A549 (cell line): Measurements from ENCODE around the gene PLK5. TPM values are rescaled to one million over a fixed set of nuclear protein-coding genes. Genes with fewer than 3 reads are reported as not detected.
"Not testable (repeated sequence)": the region's sequence is repeated elsewhere in the genome, so short reads cannot be mapped to it uniquely, and the experiment has no call there.

ENCODE experiments used
- ATAC-seq, 2 experiments: fragments of 200-7000 bp in 1 of 2; fragments of >200 bp in 1 of 2; cut with Nextera tagmentation in 1 of 2; cut with Tn5 transposase in 1 of 2; 3 replicates each; pipeline versions ENCODE4 v1.8.0 to v1.9.1; 2018 to 2020; ENCODE audit warnings: mild to moderate bottlenecking in 1 of 2, moderate library complexity in 1 of 2
- CTCF ChIA-PET: fragments of 300-600 bp; sonication (Branson Sonifier 250); formaldehyde crosslinking; extraction: SDS; loops from one replicate; lab custom pipeline; 2021; ENCODE audit warnings: antibody characterized with exemption, inconsistent platforms; lab: Yijun Ruan, JAX
- POLR2A ChIA-PET: fragments of 350-600 bp; formaldehyde crosslinking; extraction: SDS; loops from one replicate; lab custom pipeline; 2021; ENCODE audit warnings: antibody characterized with exemption, inconsistent platforms; lab: Yijun Ruan, JAX
- DNase-seq, 2 experiments: peaks; one replicate each; pipeline versions ENCODE4 v3.0.0 to v3.0.0-alpha.2; 2011 to 2016; ENCODE audit warnings: low read depth in 1 of 2, low spot score in 1 of 2
- FAIRE-seq: peaks from 2 replicates; lab custom pipeline; 2011; peaks lifted over from hg19 to GRCh38; lab: Jason Lieb, UNC
- H3K27ac ChIP-seq, 2 experiments: fragments of >200 bp; sonication (Bioruptor Twin); formaldehyde crosslinking; 3 replicates each; pipeline ENCODE4 v1.5.1; 2016 to 2017
- H3K4me1 ChIP-seq: fragments of >200 bp; sonication (Bioruptor Twin); formaldehyde crosslinking; 3 replicates; pipeline ENCODE4 v1.6.1; 2016
- H3K4me2 ChIP-seq: fragments of >200 bp; sonication (Bioruptor Twin); formaldehyde crosslinking; 3 replicates; pipeline ENCODE4 v1.6.1; 2016
- H3K4me3 ChIP-seq: fragments of >200 bp; sonication (Bioruptor Twin); formaldehyde crosslinking; 3 replicates; pipeline ENCODE4 v1.5.1; 2016
- H3K9me3 ChIP-seq: fragments of >200 bp; sonication (Bioruptor Twin); formaldehyde crosslinking; 3 replicates; pipeline ENCODE4 v1.6.1; 2016
- CBX2 ChIP-seq: fragments of 200-600 bp; sonication (generic); IDR thresholded peaks from 2 replicates; pipeline ENCODE4 v1.6.1; 2016; ENCODE audit warnings: low read depth, mild to moderate bottlenecking, borderline replicate concordance
- EHF ChIP-seq: fragments of 250-450 bp; sonication (Bioruptor Pico); IDR thresholded peaks from 2 replicates; pipeline ENCODE4 v1.5.0; 2020; ENCODE audit warnings: mild to moderate bottlenecking
- HOXB5 ChIP-seq: fragments of 250-450 bp; sonication (Bioruptor Pico); IDR thresholded peaks from 2 replicates; pipeline ENCODE4 v1.5.0; 2020; ENCODE audit warnings: mild to moderate bottlenecking, moderate library complexity
- JUN ChIP-seq, 2 experiments: fragments of >200 bp; sonication (Bioruptor Twin); formaldehyde crosslinking; IDR thresholded peaks; 2 replicates in 1 of 2; 3 replicates in 1 of 2; pipeline ENCODE4 v1.6.1; 2016 to 2017
- MYC ChIP-seq: IDR thresholded peaks from 2 replicates; pipeline ENCODE4 v1.6.1; 2012; ENCODE audit warnings: mild to moderate bottlenecking, inconsistent platforms, low read length, improper control_type of control experiment, borderline replicate concordance
- NPAS2 ChIP-seq: fragments of 250-450 bp; sonication (Bioruptor Pico); IDR thresholded peaks from 2 replicates; pipeline ENCODE4 v1.8.0; 2022; ENCODE audit warnings: mild to moderate bottlenecking, moderate library complexity, borderline replicate concordance
- RAD21 ChIP-seq, 2 experiments: fragments of >200 bp in 1 of 2; sonication (Bioruptor Twin) in 1 of 2; formaldehyde crosslinking in 1 of 2; IDR thresholded peaks in 1 of 2; conservative IDR thresholded peaks in 1 of 2; 2 replicates in 1 of 2; 3 replicates in 1 of 2; pipeline ENCODE4 v1.6.1; 2012 to 2018; ENCODE audit warnings: inconsistent platforms in 1 of 2
- RARB ChIP-seq: fragments of 250-450 bp; sonication (Bioruptor Pico); IDR thresholded peaks from 2 replicates; pipeline ENCODE4 v1.8.0; 2021; ENCODE audit warnings: mild to moderate bottlenecking, moderate library complexity
- TFCP2L1 ChIP-seq: fragments of 250-450 bp; sonication (Bioruptor Pico); IDR thresholded peaks from 2 replicates; pipeline ENCODE4 v1.5.0; 2021; ENCODE audit warnings: mild to moderate bottlenecking
- ZFP36 ChIP-seq: fragments of 450-650 bp; IDR thresholded peaks from 2 replicates; pipeline ENCODE4 v1.6.1; 2014; ENCODE audit warnings: borderline replicate concordance; ENCODE audit not compliant: partially characterized antibody
- WGBS: methylation state at CpG from one replicate; pipeline ENCODE4 v1.1.6; 2017; ENCODE audit errors: missing lambda C conversion rate; 5-methylcytosine and 5-hydroxymethylcytosine counted together
- polyA plus RNA-seq, 4 experiments: library from polyadenylated mRNA; depleted of rRNA in 3 of 4; stranded (reverse); fragments of >200 nt; fragmentation: RNase III in 1 of 4; extraction: RNeasy Plus Mini Kit Qiagen cat#74134 plus additional on column Dnase treatment in 1 of 4; gene quantifications; 2 replicates in 3 of 4; 3 replicates in 1 of 4; pipeline ENCODE4 v1.2.3, GENCODE V29; 2011 to 2017
- TF ChIP-seq, protein P1 (sequence below): IDR thresholded peaks from 2 replicates; pipeline ENCODE4 v1.6.1; 2012
- TF ChIP-seq, protein P2 (sequence below): fragments of 450-650 bp; IDR thresholded peaks from 2 replicates; pipeline ENCODE4 v1.6.1; 2014; ENCODE audit warnings: antibody characterized with exemption
- TF ChIP-seq, protein P3 (sequence below): fragments of 150-350 bp; IDR thresholded peaks from 2 replicates; pipeline ENCODE4 v1.6.1; 2014; ENCODE audit warnings: low read depth, mild to moderate bottlenecking, low read length
- TF ChIP-seq, protein P4 (sequence below): fragments of 250-450 bp; sonication (Bioruptor Pico); IDR thresholded peaks from 2 replicates; pipeline ENCODE4 v1.5.0; 2021; ENCODE audit warnings: mild to moderate bottlenecking, moderate library complexity, borderline replicate concordance
- TF ChIP-seq, protein P5 (sequence below): IDR thresholded peaks from 2 replicates; pipeline ENCODE4 v1.6.1; 2012

Gene PLK5
- polyA plus RNA-seq, 2 of the 4 experiments (the other 2 are of a cell fraction): not detected

DNA sequence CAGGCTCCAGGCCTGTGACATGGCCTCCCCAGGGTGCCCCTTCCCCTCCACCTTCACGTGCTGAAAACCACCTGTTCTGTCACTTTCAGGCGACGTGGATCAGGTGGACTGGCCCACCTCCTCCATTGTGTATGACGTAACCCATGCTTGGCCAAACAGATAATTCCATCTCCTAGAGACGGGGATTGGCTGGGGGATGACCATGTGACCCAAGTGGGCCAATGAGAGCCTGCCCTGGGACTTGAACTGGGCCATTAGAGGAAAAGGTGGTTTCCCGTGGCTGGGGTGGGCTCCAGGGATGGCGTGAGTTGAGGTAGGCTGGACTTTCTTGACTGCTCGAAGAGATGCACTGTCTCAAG lies 7.5 kb upstream of the PLK5 start:
- Histone ChIP-seq H3K4me3 (no peak overlapping the region), H3K9me3 (no peaks in the 10 kb centered on the region), H3K27ac (no peak overlapping the region)
- WGBS: 61% methylated on average over 8 of the region's 8 CpGs
- TF ChIP-seq, protein P1, sequence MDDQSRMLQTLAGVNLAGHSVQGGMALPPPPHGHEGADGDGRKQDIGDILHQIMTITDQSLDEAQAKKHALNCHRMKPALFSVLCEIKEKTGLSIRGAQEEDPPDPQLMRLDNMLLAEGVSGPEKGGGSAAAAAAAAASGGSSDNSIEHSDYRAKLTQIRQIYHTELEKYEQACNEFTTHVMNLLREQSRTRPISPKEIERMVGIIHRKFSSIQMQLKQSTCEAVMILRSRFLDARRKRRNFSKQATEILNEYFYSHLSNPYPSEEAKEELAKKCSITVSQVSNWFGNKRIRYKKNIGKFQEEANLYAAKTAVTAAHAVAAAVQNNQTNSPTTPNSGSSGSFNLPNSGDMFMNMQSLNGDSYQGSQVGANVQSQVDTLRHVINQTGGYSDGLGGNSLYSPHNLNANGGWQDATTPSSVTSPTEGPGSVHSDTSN: no peak
- no peak for TF ChIP-seq CBX2
- TF ChIP-seq HOXB5 (CRISPR knock-in tag): no peak
- TF ChIP-seq, protein P2, sequence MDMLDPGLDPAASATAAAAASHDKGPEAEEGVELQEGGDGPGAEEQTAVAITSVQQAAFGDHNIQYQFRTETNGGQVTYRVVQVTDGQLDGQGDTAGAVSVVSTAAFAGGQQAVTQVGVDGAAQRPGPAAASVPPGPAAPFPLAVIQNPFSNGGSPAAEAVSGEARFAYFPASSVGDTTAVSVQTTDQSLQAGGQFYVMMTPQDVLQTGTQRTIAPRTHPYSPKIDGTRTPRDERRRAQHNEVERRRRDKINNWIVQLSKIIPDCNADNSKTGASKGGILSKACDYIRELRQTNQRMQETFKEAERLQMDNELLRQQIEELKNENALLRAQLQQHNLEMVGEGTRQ: 0 out of 2 replicates have a peak, but pooled peaks have one; percentile 24
- TF ChIP-seq NPAS2 (CRISPR knock-in tag): no peak
- no peak for TF ChIP-seq ZFP36
- TF ChIP-seq, all 56 proteins: peak for 1
- ATAC-seq: no peak
- H3K4me2 ChIP-seq: no peak overlapping the region
- no peaks in the 10 kb centered on the region for H3K4me1 ChIP-seq
- peak in 1 of 2 experiments; percentile 38 for DNase-seq
- ChIA-PET POLR2A (no interaction called here), CTCF (interaction anchor here (1.1 kb wide), 1 partner anchor 30 kb away, joined by 4 read pairs; no protein-coding TSS in a partner anchor)
- no peak for FAIRE-seq

DNA sequence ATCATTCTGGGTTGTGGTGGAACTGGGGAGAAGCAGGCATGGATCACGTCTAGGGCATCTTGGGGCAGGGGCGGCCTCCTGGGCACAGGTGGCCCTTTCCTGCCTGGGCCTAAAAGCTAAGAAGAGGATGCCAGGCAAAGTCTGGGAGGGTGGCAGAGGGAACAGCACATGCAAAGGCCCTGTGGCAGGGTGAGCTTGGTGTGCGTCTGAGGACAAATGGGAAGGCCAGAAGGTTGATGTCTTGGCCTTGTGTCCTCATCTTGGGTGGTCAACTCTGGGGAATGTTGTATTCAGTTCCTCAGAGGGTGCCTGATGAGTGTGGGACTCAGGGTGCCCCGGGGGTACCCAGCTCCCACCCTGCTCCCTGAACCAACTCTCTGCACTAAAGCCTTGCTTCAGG lies 5.4 kb upstream of the PLK5 start:
- Histone ChIP-seq H3K4me3 (no peak overlapping the region), H3K27ac (no peak overlapping the region), H3K9me3 (no peaks in the 10 kb centered on the region), H3K4me1 (no peaks in the 10 kb centered on the region), H3K4me2 (no peak overlapping the region)
- DNase-seq: no peak
- no peak for ATAC-seq
- WGBS: 55% methylated on average over 4 of the region's 4 CpGs
- CTCF ChIA-PET: interaction anchor here (0.7 kb wide), 1 partner anchor 28 kb away, joined by 3 read pairs; no protein-coding TSS in a partner anchor
- no peak for TF ChIP-seq JUN (IDR thresholded peaks at IDR 0.05)
- no peak for TF ChIP-seq RARB
- TF ChIP-seq, protein P1: no peak
- TF ChIP-seq EHF (CRISPR knock-in tag): no peak
- TF ChIP-seq, protein P3, sequence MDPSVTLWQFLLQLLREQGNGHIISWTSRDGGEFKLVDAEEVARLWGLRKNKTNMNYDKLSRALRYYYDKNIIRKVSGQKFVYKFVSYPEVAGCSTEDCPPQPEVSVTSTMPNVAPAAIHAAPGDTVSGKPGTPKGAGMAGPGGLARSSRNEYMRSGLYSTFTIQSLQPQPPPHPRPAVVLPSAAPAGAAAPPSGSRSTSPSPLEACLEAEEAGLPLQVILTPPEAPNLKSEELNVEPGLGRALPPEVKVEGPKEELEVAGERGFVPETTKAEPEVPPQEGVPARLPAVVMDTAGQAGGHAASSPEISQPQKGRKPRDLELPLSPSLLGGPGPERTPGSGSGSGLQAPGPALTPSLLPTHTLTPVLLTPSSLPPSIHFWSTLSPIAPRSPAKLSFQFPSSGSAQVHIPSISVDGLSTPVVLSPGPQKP: no peak
- TF ChIP-seq TFCP2L1 (CRISPR knock-in tag): no peak
- no peak for TF ChIP-seq RAD21 (conservative IDR thresholded peaks at IDR 0.05 in 1 of 2, IDR thresholded peaks at IDR 0.05 in 1 of 2)
- TF ChIP-seq, protein P4, sequence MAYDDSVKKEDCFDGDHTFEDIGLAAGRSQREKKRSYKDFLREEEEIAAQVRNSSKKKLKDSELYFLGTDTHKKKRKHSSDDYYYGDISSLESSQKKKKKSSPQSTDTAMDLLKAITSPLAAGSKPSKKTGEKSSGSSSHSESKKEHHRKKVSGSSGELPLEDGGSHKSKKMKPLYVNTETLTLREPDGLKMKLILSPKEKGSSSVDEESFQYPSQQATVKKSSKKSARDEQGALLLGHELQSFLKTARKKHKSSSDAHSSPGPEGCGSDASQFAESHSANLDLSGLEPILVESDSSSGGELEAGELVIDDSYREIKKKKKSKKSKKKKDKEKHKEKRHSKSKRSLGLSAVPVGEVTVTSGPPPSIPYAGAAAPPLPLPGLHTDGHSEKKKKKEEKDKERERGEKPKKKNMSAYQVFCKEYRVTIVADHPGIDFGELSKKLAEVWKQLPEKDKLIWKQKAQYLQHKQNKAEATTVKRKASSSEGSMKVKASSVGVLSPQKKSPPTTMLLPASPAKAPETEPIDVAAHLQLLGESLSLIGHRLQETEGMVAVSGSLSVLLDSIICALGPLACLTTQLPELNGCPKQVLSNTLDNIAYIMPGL (CRISPR knock-in tag): no peak
- TF ChIP-seq, protein P5, sequence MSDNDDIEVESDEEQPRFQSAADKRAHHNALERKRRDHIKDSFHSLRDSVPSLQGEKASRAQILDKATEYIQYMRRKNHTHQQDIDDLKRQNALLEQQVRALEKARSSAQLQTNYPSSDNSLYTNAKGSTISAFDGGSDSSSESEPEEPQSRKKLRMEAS: no peak
- TF ChIP-seq MYC: no peak
- POLR2A ChIA-PET: no interaction called here
- no peak for FAIRE-seq

DNA sequence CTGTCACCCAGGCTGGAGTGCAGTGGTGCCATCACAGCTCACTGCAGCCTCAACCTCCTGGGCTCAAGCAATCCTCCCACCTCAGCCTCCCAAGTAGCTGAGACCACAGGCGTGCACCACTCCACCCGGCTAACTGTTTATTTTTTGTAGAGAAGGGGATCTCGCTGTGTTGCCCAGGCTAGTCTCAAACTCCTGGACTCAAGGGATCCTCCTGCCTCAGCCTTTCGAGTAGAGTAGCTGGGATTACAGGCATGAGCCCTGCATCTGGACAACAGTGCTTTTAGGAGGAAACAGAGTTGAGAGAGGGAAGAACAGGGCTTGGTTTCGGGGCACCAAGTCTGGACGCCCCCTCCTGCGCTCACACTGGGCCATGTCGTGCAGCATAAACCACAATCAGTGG lies 4.1 kb upstream of the PLK5 start:
- DNase-seq, ATAC-seq, H3K4me1 ChIP-seq, FAIRE-seq, CTCF ChIA-PET, H3K9me3 ChIP-seq, H3K27ac ChIP-seq, POLR2A ChIA-PET, H3K4me2 ChIP-seq, H3K4me3 ChIP-seq: not testable (repeated sequence)
- 75% methylated on average over 8 of the region's 8 CpGs for WGBS
